Measurements from ENCODE around the gene DGKK.

DGKK gene

GRCh38 chrX:50407976-50408375 lies 62.6 kb downstream of the DGKK start:
- no peaks in the 10 kb centered on the region for H3K9me2 ChIP-seq (ENCODE audit: low read depth, low read length)
- no peak overlapping the region for H3K9ac ChIP-seq (ENCODE audit: low read length)
- no peaks in the 10 kb centered on the region for H3K79me2 ChIP-seq (ENCODE audit: insufficient read depth, low read length)
- no peaks in the 10 kb centered on the region for H3K9me3 ChIP-seq (ENCODE audit: low read length)
- TF ChIP-seq, protein P1, sequence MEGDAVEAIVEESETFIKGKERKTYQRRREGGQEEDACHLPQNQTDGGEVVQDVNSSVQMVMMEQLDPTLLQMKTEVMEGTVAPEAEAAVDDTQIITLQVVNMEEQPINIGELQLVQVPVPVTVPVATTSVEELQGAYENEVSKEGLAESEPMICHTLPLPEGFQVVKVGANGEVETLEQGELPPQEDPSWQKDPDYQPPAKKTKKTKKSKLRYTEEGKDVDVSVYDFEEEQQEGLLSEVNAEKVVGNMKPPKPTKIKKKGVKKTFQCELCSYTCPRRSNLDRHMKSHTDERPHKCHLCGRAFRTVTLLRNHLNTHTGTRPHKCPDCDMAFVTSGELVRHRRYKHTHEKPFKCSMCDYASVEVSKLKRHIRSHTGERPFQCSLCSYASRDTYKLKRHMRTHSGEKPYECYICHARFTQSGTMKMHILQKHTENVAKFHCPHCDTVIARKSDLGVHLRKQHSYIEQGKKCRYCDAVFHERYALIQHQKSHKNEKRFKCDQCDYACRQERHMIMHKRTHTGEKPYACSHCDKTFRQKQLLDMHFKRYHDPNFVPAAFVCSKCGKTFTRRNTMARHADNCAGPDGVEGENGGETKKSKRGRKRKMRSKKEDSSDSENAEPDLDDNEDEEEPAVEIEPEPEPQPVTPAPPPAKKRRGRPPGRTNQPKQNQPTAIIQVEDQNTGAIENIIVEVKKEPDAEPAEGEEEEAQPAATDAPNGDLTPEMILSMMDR (IDR thresholded peaks at IDR 0.05; ENCODE audit: low read length): no peak
- TF ChIP-seq EZH2 (IDR thresholded peaks at IDR 0.05; ENCODE audit: borderline replicate concordance, low read length): no peak
- no peaks in the 10 kb centered on the region for H3F3A ChIP-seq (ENCODE audit: insufficient read depth, low read length)
- no peak overlapping the region for H3K4me2 ChIP-seq (ENCODE audit: low read length)
- no peaks in the 10 kb centered on the region for H3K4me1 ChIP-seq (ENCODE audit: insufficient read depth, low read length, severe bottlenecking)
- no peak overlapping the region for H3K4me3 ChIP-seq (ENCODE audit: low read depth, low read length, poor library complexity, severe bottlenecking)
- no peaks in the 10 kb centered on the region for H4K20me1 ChIP-seq (ENCODE audit: insufficient read depth, low read length)
- no peak overlapping the region for H3K27ac ChIP-seq (ENCODE audit: low read depth, low read length, poor library complexity, severe bottlenecking)
- no peaks in the 10 kb centered on the region for H3K27me3 ChIP-seq (ENCODE audit: insufficient read depth, low read length)
- H2AFZ ChIP-seq (ENCODE audit: low read length): no peak overlapping the region
- H3K36me3 ChIP-seq (ENCODE audit: insufficient read depth, low read length): no peaks in the 10 kb centered on the region

GRCh38 chrX:50403903-50404302 lies 66.7 kb downstream of the DGKK start:
- no peaks in the 10 kb centered on the region for H3K27me3 ChIP-seq (ENCODE audit: insufficient read depth, low read length)
- H3F3A ChIP-seq (ENCODE audit: insufficient read depth, low read length): no peaks in the 10 kb centered on the region
- no peaks in the 10 kb centered on the region for H3K36me3 ChIP-seq (ENCODE audit: insufficient read depth, low read length)
- no peak overlapping the region for H2AFZ ChIP-seq (ENCODE audit: low read length)
- no peaks in the 10 kb centered on the region for H3K9me3 ChIP-seq (ENCODE audit: low read length)
- H4K20me1 ChIP-seq (ENCODE audit: insufficient read depth, low read length): no peaks in the 10 kb centered on the region
- no peaks in the 10 kb centered on the region for H3K9me2 ChIP-seq (ENCODE audit: low read depth, low read length)
- no peak overlapping the region for H3K4me2 ChIP-seq (ENCODE audit: low read length)
- H3K4me1 ChIP-seq (ENCODE audit: insufficient read depth, low read length, severe bottlenecking): no peaks in the 10 kb centered on the region
- no peaks in the 10 kb centered on the region for H3K79me2 ChIP-seq (ENCODE audit: insufficient read depth, low read length)
- TF ChIP-seq, protein P1 (IDR thresholded peaks at IDR 0.05; ENCODE audit: low read length): no peak
- TF ChIP-seq EZH2 (IDR thresholded peaks at IDR 0.05; ENCODE audit: borderline replicate concordance, low read length): no peak
- H3K9ac ChIP-seq (ENCODE audit: low read length): no peak overlapping the region
- H3K27ac ChIP-seq (ENCODE audit: low read depth, low read length, poor library complexity, severe bottlenecking): no peak overlapping the region
- H3K4me3 ChIP-seq (ENCODE audit: low read depth, low read length, poor library complexity, severe bottlenecking): no peak overlapping the region

GRCh38 chrX:50402886-50403285 lies 67.7 kb downstream of the DGKK start:
- no peaks in the 10 kb centered on the region for H3K36me3 ChIP-seq (ENCODE audit: insufficient read depth, low read length)
- H3K4me2 ChIP-seq (ENCODE audit: low read length): no peak overlapping the region
- H3K9ac ChIP-seq (ENCODE audit: low read length): no peak overlapping the region
- H3K79me2 ChIP-seq (ENCODE audit: insufficient read depth, low read length): no peaks in the 10 kb centered on the region
- H3K27ac ChIP-seq (ENCODE audit: low read depth, low read length, poor library complexity, severe bottlenecking): no peak overlapping the region
- no peak overlapping the region for H3K4me3 ChIP-seq (ENCODE audit: low read depth, low read length, poor library complexity, severe bottlenecking)
- TF ChIP-seq, protein P1 (IDR thresholded peaks at IDR 0.05; ENCODE audit: low read length): no peak
- no peak for TF ChIP-seq EZH2 (IDR thresholded peaks at IDR 0.05; ENCODE audit: borderline replicate concordance, low read length)
- no peaks in the 10 kb centered on the region for H3K9me3 ChIP-seq (ENCODE audit: low read length)
- no peaks in the 10 kb centered on the region for H4K20me1 ChIP-seq (ENCODE audit: insufficient read depth, low read length)
- H2AFZ ChIP-seq (ENCODE audit: low read length): no peak overlapping the region
- H3K9me2 ChIP-seq (ENCODE audit: low read depth, low read length): no peaks in the 10 kb centered on the region
- H3K4me1 ChIP-seq (ENCODE audit: insufficient read depth, low read length, severe bottlenecking): no peaks in the 10 kb centered on the region
- no peaks in the 10 kb centered on the region for H3K27me3 ChIP-seq (ENCODE audit: insufficient read depth, low read length)
- H3F3A ChIP-seq (ENCODE audit: insufficient read depth, low read length): no peaks in the 10 kb centered on the region
